Loucy (cell line): Measurements from ENCODE around the gene POLR2L.

Experiments used
- EZH2phosphoT487 ChIP-seq: fragments of 200-600 bp; IDR thresholded peaks from 2 replicates; pipeline ENCODE4 v1.6.1; 2018; ENCODE audit warnings: antibody characterized with exemption, mild to moderate bottlenecking, moderate library complexity, borderline replicate concordance
- TF ChIP-seq, protein P1 (sequence below): fragments of 200-600 bp; sonication (generic); conservative IDR thresholded peaks from 2 replicates; pipeline ENCODE4 v1.5.1; 2014; ENCODE audit warnings: mild to moderate bottlenecking, antibody characterized with exemption, low read length

DNA sequence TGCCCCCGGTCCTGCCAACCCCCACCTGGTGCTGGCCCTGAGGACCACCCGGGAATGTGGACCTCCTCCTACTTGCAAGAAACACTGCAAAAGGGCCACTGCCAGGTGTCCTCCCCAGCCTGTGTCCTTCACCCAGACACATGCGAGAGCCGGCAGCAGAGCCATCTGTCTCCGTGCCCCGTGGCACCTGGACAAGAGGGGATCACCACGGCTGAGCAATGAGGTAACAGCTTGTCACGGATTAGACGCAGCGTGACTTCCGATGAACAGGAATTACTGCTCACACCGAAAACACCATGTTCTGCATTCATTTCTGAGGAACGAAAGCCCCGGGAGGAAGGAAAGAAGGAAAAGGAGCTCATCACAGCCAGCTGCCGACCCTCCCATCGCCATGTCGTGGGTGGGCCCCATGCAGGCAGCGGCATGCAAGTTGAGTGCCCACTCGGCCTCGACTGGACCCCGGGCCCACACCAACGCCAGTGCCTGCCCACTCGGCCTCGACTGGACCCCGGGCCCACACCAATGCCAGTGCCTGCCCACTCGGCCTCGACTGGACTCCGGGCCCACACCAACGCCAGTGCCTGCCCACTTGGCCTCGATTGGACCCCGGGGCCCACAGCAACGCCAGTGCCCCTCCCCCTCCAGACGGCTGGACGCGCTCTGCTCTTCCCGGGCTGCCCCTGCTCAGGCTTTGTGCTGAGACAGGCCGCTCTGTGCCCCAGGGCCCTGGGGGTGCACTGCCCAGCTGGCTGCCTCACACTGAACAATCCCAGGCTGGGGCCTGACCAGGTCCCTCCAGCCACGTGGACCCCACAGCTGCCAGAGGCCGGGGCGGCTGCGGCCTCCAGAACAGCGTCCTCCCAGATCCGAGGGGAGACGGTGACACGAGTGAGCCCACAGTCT lies 46.2 kb upstream of the POLR2L start:
- TF ChIP-seq, protein P1, sequence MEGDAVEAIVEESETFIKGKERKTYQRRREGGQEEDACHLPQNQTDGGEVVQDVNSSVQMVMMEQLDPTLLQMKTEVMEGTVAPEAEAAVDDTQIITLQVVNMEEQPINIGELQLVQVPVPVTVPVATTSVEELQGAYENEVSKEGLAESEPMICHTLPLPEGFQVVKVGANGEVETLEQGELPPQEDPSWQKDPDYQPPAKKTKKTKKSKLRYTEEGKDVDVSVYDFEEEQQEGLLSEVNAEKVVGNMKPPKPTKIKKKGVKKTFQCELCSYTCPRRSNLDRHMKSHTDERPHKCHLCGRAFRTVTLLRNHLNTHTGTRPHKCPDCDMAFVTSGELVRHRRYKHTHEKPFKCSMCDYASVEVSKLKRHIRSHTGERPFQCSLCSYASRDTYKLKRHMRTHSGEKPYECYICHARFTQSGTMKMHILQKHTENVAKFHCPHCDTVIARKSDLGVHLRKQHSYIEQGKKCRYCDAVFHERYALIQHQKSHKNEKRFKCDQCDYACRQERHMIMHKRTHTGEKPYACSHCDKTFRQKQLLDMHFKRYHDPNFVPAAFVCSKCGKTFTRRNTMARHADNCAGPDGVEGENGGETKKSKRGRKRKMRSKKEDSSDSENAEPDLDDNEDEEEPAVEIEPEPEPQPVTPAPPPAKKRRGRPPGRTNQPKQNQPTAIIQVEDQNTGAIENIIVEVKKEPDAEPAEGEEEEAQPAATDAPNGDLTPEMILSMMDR = no peak
- TF ChIP-seq EZH2phosphoT487 = no peak
